ENCODE measurements around the gene DCUN1D1.

The DCUN1D1 gene

GRCh38 chr3:182978387-182978786, 2.0 kb downstream of the DCUN1D1 start:
- DNase-seq: no peak

GRCh38 chr3:182973047-182973446, 7.3 kb downstream of the DCUN1D1 start:
- no peak for DNase-seq

- no peak for DNase-seq
These were observed 8.0 kb downstream of the DCUN1D1 start for GRCh38 chr3:182972387-182972786.

- no peak for DNase-seq
These were observed 8.7 kb downstream of the DCUN1D1 start for GRCh38 chr3:182971637-182972036.

- no peak for DNase-seq
These were observed 9.4 kb downstream of the DCUN1D1 start for GRCh38 chr3:182970811-182971418.

- DNase-seq: no peak
These were observed 10.5 kb downstream of the DCUN1D1 start for GRCh38 chr3:182969853-182970252.

GRCh38 chr3:182969277-182969676, 11.1 kb downstream of the DCUN1D1 start:
- no peak for DNase-seq

GRCh38 chr3:182967218-182968204, 12.8 kb downstream of the DCUN1D1 start:
- no peak for DNase-seq

- DNase-seq: no peak
These were observed 14.4 kb downstream of the DCUN1D1 start for GRCh38 chr3:182965861-182966366.

GRCh38 chr3:182964179-182964578, 16.2 kb downstream of the DCUN1D1 start:
- no peak for DNase-seq

- no peak for DNase-seq
These were observed 18.2 kb downstream of the DCUN1D1 start for GRCh38 chr3:182962166-182962565.

- no peak for DNase-seq
These were observed 20.6 kb downstream of the DCUN1D1 start for GRCh38 chr3:182959474-182960350.

GRCh38 chr3:182957676-182958266, 22.6 kb downstream of the DCUN1D1 start:
- DNase-seq: no peak

GRCh38 chr3:182957226-182957625, 23.1 kb downstream of the DCUN1D1 start:
- no peak for DNase-seq

GRCh38 chr3:182954553-182955235, 25.6 kb downstream of the DCUN1D1 start:
- DNase-seq: no peak

- DNase-seq: no peak
These were observed 30.6 kb downstream of the DCUN1D1 start for GRCh38 chr3:182949688-182950087.

GRCh38 chr3:182948305-182948704, 32.0 kb downstream of the DCUN1D1 start:
- DNase-seq: no peak

- DNase-seq: no peak
These were observed 32.5 kb downstream of the DCUN1D1 start for GRCh38 chr3:182947888-182948287.

- no peak for DNase-seq
These were observed 38.6 kb downstream of the DCUN1D1 start for GRCh38 chr3:182941719-182942118.

- no peak for DNase-seq
These were observed 40.0 kb downstream of the DCUN1D1 start for GRCh38 chr3:182940266-182940808.

Measured in right kidney (tissue), 1 donor.